K562 (cell line): ENCODE measurements around the gene DNAJC1.

Experiments used
- FOXM1 ChIP-seq, 2 experiments: fragments of 450-650 bp in 1 of 2; sonication (generic) in 1 of 2; formaldehyde crosslinking in 1 of 2; IDR thresholded peaks; 2 replicates each; pipeline versions ENCODE4 v1.6.1 to v1.9.0; 2017 to 2022; ENCODE audit warnings: low read depth in 2 of 2, mild to moderate bottlenecking in 2 of 2, missing genetic modification reagents in 1 of 2, moderate library complexity in 1 of 2
- JUNB ChIP-seq: fragments of 450-650 bp; formaldehyde crosslinking; conservative IDR thresholded peaks from 2 replicates; pipeline ENCODE4 v1.4.0; 2020; ENCODE audit warnings: mild to moderate bottlenecking
- NR2C1 ChIP-seq, 2 experiments: fragments of 450-650 bp; IDR thresholded peaks; 2 replicates each; pipeline ENCODE4 v1.6.1; 2017; ENCODE audit warnings: mild to moderate bottlenecking in 2 of 2, antibody characterized with exemption in 1 of 2, inconsistent platforms in 1 of 2, missing compliant biosample characterization in 1 of 2, missing genetic modification characterization in 1 of 2

DNA sequence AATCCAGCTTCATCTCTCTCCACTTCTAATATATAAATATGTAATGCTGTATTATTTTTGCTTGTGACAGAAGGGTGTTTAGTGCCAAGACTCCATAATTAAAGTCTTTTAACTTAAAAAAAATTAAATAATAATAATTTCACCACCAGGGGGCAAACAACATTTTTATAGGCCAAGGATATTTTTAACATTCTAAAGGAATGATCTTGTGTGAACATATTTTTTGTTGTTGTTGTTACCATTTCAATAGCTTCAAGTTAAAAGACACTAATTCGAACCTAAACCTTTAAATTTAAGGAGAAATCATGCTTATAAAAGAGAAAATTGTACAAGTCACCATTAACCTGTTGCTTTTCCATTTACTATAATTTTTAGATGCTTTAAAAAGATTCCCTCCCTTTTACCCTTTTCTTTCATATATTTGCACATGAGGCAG, 7.5 kb upstream of the DNAJC1 start:
- TF ChIP-seq FOXM1 (IDR thresholded peaks at IDR 0.05; ENCODE audit: low read depth) (no peak), FOXM1 (CRISPR knock-in tag; IDR thresholded peaks at IDR 0.05; ENCODE audit: low read depth) (no peak), NR2C1 (IDR thresholded peaks at IDR 0.05) (no peak), NR2C1 (tag; IDR thresholded peaks at IDR 0.05) (no peak), JUNB (CRISPR knock-in tag) (no peak)
